A549 (cell line): ENCODE results near the gene OR52L1.

ENCODE experiments used
- MAFK ChIP-seq: fragments of 450-650 bp; IDR thresholded peaks from 2 replicates; pipeline ENCODE4 v1.6.1; 2014; ENCODE audit not compliant: partially characterized antibody
- RAD21 ChIP-seq, 2 experiments: fragments of >200 bp in 1 of 2; sonication (Bioruptor Twin) in 1 of 2; formaldehyde crosslinking in 1 of 2; IDR thresholded peaks in 1 of 2; conservative IDR thresholded peaks in 1 of 2; 2 replicates in 1 of 2; 3 replicates in 1 of 2; pipeline ENCODE4 v1.6.1; 2012 to 2018; ENCODE audit warnings: inconsistent platforms in 1 of 2
- ZFP36 ChIP-seq: fragments of 450-650 bp; IDR thresholded peaks from 2 replicates; pipeline ENCODE4 v1.6.1; 2014; ENCODE audit warnings: borderline replicate concordance; ENCODE audit not compliant: partially characterized antibody
- ZSCAN20 ChIP-seq: fragments of 250-450 bp; sonication (Bioruptor Pico); IDR thresholded peaks from 2 replicates; pipeline ENCODE4 v1.8.0; 2022; ENCODE audit warnings: mild to moderate bottlenecking, moderate library complexity
- TF ChIP-seq, protein P1 (sequence below): fragments of >200 bp; sonication (Bioruptor Twin); formaldehyde crosslinking; IDR thresholded peaks from 3 replicates; pipeline ENCODE4 v1.5.1; 2016
- TF ChIP-seq, protein P2 (sequence below): IDR thresholded peaks from 2 replicates; pipeline ENCODE4 v1.6.1; 2012

GRCh38 chr11:5973530-5973929, 13.3 kb downstream of the OR52L1 start:
- TF ChIP-seq ZSCAN20 (CRISPR knock-in tag) (no peak), RAD21 (conservative IDR thresholded peaks at IDR 0.05 in 1 of 2, IDR thresholded peaks at IDR 0.05 in 1 of 2) (no peak), ZFP36 (no peak), MAFK (no peak)
- TF ChIP-seq, protein P1, sequence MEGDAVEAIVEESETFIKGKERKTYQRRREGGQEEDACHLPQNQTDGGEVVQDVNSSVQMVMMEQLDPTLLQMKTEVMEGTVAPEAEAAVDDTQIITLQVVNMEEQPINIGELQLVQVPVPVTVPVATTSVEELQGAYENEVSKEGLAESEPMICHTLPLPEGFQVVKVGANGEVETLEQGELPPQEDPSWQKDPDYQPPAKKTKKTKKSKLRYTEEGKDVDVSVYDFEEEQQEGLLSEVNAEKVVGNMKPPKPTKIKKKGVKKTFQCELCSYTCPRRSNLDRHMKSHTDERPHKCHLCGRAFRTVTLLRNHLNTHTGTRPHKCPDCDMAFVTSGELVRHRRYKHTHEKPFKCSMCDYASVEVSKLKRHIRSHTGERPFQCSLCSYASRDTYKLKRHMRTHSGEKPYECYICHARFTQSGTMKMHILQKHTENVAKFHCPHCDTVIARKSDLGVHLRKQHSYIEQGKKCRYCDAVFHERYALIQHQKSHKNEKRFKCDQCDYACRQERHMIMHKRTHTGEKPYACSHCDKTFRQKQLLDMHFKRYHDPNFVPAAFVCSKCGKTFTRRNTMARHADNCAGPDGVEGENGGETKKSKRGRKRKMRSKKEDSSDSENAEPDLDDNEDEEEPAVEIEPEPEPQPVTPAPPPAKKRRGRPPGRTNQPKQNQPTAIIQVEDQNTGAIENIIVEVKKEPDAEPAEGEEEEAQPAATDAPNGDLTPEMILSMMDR, result no peak
- TF ChIP-seq, protein P2, sequence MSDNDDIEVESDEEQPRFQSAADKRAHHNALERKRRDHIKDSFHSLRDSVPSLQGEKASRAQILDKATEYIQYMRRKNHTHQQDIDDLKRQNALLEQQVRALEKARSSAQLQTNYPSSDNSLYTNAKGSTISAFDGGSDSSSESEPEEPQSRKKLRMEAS, result no peak
